ENCODE results near the gene CCDC63. TPM values are rescaled to one million over a fixed set of nuclear protein-coding genes. Genes with fewer than 3 reads are reported as not detected.
A peak's percentile ranks its signal among the peaks of the same experiment; 100 is the strongest.
"Not testable (repeated sequence)": the region's sequence is repeated elsewhere in the genome, so short reads cannot be mapped to it uniquely, and the experiment has no call there.

The CCDC63 gene
- total RNA-seq, 2 experiments from 2014 or later: not detected

GRCh38 chr12:110936367-110937103, 89.7 kb downstream of the CCDC63 start:
- DNase-seq: no peak
- no peak overlapping the region for H3K27ac Mint-ChIP-seq
- no peaks in the 10 kb centered on the region for H3K36me3 Mint-ChIP-seq (ENCODE audit: low read depth)
- no peak overlapping the region for H3K4me3 Mint-ChIP-seq
- peaks cover 6% of the 10 kb centered on the region for H3K4me1 Mint-ChIP-seq
- ChIA-PET POLR2A (no interaction called here), CTCF (no interaction called here)
- no peaks in the 10 kb centered on the region for H3K9me3 Mint-ChIP-seq
- H3K27me3 Mint-ChIP-seq: peaks cover 11% of the 10 kb centered on the region

GRCh38 chr12:110937104-110937641, 90.4 kb downstream of the CCDC63 start:
- peak; percentile 55 for DNase-seq
- no peaks in the 10 kb centered on the region for H3K9me3 Mint-ChIP-seq
- H3K27me3 Mint-ChIP-seq: peaks cover 11% of the 10 kb centered on the region
- H3K36me3 Mint-ChIP-seq (ENCODE audit: low read depth): no peaks in the 10 kb centered on the region
- no peak overlapping the region for H3K4me3 Mint-ChIP-seq
- ChIA-PET POLR2A (no interaction called here), CTCF (interaction anchor here (0.6 kb wide), 2 partner anchors 77 to 92 kb away, joined by 3 read pairs; no protein-coding TSS in a partner anchor)
- peaks cover 6% of the 10 kb centered on the region for H3K4me1 Mint-ChIP-seq
- no peak overlapping the region for H3K27ac Mint-ChIP-seq

- Mint-ChIP-seq H3K27ac (no peak overlapping the region), H3K27me3 (peaks cover 18% of the 10 kb centered on the region), H3K4me1 (peaks cover 6% of the 10 kb centered on the region), H3K36me3 (ENCODE audit: low read depth) (no peaks in the 10 kb centered on the region), H3K4me3 (no peak overlapping the region), H3K9me3 (no peaks in the 10 kb centered on the region)
- no peak for DNase-seq
- ChIA-PET CTCF (no interaction called here), POLR2A (no interaction called here)
Observed at GRCh38 chr12:110940296-110940695, 93.5 kb downstream of the CCDC63 start.

- POLR2A ChIA-PET: no interaction called here
- Mint-ChIP-seq H3K27ac (no peak overlapping the region), H3K4me1 (peaks cover 6% of the 10 kb centered on the region), H3K4me3 (no peak overlapping the region), H3K36me3 (ENCODE audit: low read depth) (no peaks in the 10 kb centered on the region), H3K9me3 (peaks cover 2% of the 10 kb centered on the region), H3K27me3 (peaks cover 17% of the 10 kb centered on the region)
- DNase-seq: no peak
- CTCF ChIA-PET: no interaction called here
Observed at GRCh38 chr12:110940933-110941332, 94.1 kb downstream of the CCDC63 start.

- Mint-ChIP-seq H3K4me1 (peaks cover 6% of the 10 kb centered on the region), H3K4me3 (no peak overlapping the region), H3K27ac (no peak overlapping the region), H3K9me3 (peaks cover 3% of the 10 kb centered on the region), H3K36me3 (ENCODE audit: low read depth) (no peaks in the 10 kb centered on the region), H3K27me3 (peaks cover 16% of the 10 kb centered on the region)
- ChIA-PET CTCF (no interaction called here), POLR2A (no interaction called here)
- DNase-seq: no peak
Observed at GRCh38 chr12:110941391-110941790, 94.6 kb downstream of the CCDC63 start.

GRCh38 chr12:110943373-110943772, 96.6 kb downstream of the CCDC63 start:
- POLR2A ChIA-PET: no interaction called here

GRCh38 chr12:110948041-110948440, 101.3 kb downstream of the CCDC63 start:
- ChIA-PET CTCF (no interaction called here), POLR2A (no interaction called here)
- H3K9me3 Mint-ChIP-seq: peaks cover 10% of the 10 kb centered on the region

More at GRCh38 chr12:110943373-110943772, 96.6 kb downstream of the CCDC63 start:
- Mint-ChIP-seq H3K4me3 (no peak overlapping the region), H3K27ac (no peak overlapping the region), H3K4me1 (no peaks in the 10 kb centered on the region), H3K27me3 (peaks cover 9% of the 10 kb centered on the region), H3K36me3 (ENCODE audit: low read depth) (no peaks in the 10 kb centered on the region), H3K9me3 (peaks cover 10% of the 10 kb centered on the region)
- DNase-seq: no peak
- CTCF ChIA-PET: no interaction called here

GRCh38 chr12:110950466-110950865, 103.7 kb downstream of the CCDC63 start:
- DNase-seq; H3K4me3 Mint-ChIP-seq; H3K4me1 Mint-ChIP-seq; H3K36me3 Mint-ChIP-seq (ENCODE audit: low read depth); POLR2A ChIA-PET; H3K27ac Mint-ChIP-seq; H3K27me3 Mint-ChIP-seq; H3K9me3 Mint-ChIP-seq; CTCF ChIA-PET: not testable (repeated sequence)

More at GRCh38 chr12:110948041-110948440, 101.3 kb downstream of the CCDC63 start:
- H3K27ac Mint-ChIP-seq: no peak overlapping the region
- no peaks in the 10 kb centered on the region for H3K4me1 Mint-ChIP-seq
- peaks cover 12% of the 10 kb centered on the region for H3K27me3 Mint-ChIP-seq
- no peak overlapping the region for H3K4me3 Mint-ChIP-seq
- DNase-seq: no peak
- H3K36me3 Mint-ChIP-seq (ENCODE audit: low read depth): no peaks in the 10 kb centered on the region

- H3K36me3 Mint-ChIP-seq (ENCODE audit: low read depth); DNase-seq; H3K4me3 Mint-ChIP-seq; H3K27ac Mint-ChIP-seq; POLR2A ChIA-PET; H3K9me3 Mint-ChIP-seq; H3K4me1 Mint-ChIP-seq; H3K27me3 Mint-ChIP-seq; CTCF ChIA-PET: not testable (repeated sequence)
Observed at GRCh38 chr12:110950867-110951266, 104.1 kb downstream of the CCDC63 start.

Other genes starting within 250 kb of the CCDC63 start
- gene TCTN1, start 232.9 kb upstream of the CCDC63 start, total RNA-seq: 1 to 10 TPM; 4.3 to 5.2 TPM
- 10 to 100 TPM; 16.0 to 18.7 TPM for gene HVCN1, start 157.9 kb upstream of the CCDC63 start, total RNA-seq
- 100 to 1,000 TPM; 174 to 183 TPM for gene PPP1CC, start 104.1 kb upstream of the CCDC63 start, total RNA-seq
- not detected for gene MYL2, start 73.6 kb downstream of the CCDC63 start, total RNA-seq
- under 1 TPM; 0.89 to 0.98 TPM for gene CUX2, start 187.2 kb downstream of the CCDC63 start, total RNA-seq